HG03175 (cell line): Measurements from ENCODE around the gene LHPP.
"Not testable (repeated sequence)": the region's sequence is repeated elsewhere in the genome, so short reads cannot be mapped to it uniquely, and the experiment has no call there.

Experiments used
- ATAC-seq: cut with Tn5 transposase; IDR thresholded peaks from one replicate; pipeline ENCODE4 v1.9.1; 2021; ENCODE audit warnings: mild to moderate bottlenecking, moderate library complexity; ENCODE audit not compliant: unreplicated experiment

The LHPP gene

DNA sequence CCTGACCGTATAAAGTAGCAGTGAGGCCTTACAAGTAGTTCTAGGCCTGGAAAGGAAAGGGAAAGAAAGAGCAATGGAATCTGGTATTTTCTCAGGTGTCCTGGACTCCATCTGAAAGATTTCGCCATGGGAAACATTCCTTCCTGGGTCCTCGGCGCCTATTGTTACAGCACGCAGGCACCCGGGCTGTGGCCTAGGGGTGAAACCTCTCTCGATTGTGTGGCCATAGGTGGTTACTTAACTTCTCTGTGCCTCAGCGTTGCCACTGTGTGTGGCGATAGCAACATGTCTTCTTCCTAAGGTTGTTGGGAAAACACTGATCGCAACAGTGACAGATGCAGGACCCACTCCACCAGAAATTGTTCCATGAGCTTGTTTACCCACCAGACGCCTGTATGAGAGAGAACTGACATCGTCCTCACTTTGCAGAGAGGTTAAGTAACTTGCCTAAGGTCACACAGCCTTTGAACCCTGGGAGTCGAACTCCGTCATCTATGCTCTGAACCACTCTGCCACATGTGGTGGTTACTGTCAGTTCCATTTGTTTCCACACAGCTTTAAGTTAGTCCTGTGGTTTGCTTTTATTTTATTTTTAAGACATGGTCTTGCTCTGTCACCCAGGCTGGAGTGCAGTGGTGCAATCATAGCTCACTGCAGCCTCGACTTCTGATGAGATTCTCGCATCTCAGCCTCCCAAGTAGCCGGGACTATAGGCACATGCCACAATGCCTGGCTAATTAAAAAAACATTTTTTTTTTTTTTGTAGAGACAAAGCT, 73.4 kb downstream of the LHPP start:
- ATAC-seq, result no peak

DNA sequence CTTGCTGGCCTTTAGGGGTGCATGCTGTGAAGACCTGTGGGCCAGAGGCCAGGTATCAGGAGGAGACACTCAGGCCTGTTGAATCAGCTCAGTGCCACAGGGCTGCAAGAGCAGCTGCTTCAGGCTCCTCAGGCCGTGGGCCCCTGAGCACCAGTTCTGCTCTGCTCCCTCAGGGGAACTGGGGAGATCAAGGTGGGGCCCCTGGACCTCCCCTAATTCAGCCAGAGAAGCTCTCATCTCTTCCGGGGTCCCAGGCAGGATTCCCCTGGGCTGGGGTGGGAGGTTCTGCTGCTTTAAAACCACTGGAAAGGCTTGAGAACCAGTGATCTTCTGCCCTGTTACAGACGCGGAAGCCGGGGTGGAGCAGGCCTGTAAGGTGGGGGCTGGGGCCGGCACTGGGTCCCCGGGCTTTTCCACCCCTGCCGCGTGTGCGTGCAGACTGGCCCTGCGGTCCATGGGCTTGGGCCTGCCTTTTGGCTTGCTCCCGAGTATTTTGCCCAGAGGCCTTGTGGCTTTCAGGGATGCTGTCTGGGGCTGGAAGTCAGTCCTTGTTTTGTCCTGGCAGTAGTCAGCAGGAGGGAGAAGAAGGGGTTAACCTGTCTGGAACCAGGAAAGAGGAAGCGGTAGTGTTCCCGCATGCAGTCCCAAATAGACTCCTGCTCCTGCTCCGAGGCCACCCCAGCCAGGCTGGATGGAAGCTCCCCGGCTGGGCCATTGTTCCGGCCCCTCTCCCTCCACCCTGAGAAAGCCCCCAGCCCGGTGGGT, 74.3 kb downstream of the LHPP start:
- ATAC-seq, result no peak

DNA sequence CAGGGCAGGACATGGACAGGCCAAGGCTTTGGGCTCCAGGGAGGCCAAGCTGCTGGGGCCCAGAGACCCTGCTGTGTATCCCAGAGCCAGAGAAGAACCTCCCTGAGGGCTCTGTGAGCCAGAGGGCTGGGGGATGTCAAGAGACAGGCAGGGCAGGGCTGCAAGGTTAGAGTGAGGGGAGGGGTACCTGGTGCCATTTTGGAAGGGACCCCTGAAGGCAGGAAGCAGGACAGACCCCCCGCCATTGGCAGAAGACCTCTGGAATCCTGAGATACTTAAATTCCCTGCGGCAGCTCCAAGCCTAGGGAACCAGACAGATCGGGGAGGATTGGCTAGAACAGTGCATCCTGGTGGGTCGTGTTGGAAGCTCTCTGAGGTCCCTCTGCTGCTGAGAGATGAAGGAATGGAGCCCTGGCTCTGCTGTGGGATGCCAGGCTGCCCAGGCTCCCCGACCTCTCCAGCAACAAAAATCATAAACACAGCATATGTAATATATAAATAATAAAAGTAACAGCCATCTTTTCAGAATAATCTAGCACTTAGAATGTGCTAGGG, 75.0 kb downstream of the LHPP start:
- no peak for ATAC-seq

DNA sequence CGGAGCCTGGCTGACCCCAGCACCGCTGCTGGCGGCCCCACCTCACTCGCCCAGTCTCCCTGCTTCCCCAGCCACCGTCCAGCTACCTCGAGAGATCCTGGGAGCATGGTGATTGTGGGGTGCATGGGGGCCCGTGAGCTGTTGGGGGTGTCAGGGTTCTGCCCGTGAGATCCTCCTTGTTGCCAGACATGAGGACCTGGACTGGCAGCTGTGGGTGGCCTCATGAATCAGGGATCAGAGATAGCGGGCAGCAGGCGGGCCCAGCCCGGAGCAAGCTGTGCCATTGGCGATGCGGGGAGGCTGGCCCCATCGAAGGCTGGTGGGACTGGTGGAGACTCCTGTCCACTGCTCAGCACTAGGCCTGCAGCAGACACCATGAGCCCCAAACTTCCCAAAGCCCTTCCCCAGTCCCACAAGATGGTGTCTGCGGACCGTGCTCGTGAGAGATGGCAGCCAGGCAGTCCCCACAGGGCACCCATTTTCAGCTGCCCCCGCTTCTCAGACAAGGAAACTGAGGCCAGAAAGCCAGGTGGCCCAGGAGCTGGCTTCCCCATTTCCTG, 75.6 kb downstream of the LHPP start:
- ATAC-seq, result no peak

DNA sequence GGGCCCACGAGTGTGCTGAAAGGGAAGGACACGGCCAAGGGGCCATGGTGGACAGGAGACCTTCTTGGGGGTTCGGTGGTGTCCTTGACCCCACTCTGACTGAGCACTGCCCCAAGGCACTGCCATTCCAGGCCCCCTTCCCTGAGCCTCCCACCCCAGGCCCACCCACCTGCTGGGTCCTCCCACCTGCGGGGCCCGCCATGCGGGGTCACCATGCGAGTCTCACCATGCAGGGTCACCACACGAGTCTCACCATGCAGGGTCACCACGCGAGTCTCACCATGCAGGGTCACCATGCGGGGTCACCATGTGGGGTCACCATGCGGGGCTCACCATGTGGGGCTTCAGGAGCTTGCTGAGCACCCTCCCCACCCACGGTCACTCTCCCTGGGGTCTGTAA, 76.3 kb downstream of the LHPP start:
- ATAC-seq, result no peak

DNA sequence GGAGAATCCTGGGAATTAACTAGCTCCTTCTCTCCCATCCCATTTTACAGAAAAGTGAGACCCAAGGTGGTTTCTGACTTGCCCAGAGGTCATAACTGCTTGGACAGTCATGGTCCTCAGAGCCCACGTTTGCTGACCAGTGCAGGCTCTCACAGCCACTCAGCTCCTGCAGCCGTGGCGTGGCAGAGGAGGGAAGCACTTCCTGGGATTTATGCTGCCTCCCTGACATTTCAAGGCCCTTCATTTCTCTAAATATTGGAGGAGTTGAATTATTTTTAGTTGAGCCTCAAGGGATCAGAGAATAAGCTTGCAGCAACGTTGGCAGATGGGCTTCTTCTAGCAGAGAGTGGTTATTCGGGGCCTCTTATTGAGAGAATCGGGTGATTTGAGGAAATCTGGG, 77.1 kb downstream of the LHPP start:
- no peak for ATAC-seq

DNA sequence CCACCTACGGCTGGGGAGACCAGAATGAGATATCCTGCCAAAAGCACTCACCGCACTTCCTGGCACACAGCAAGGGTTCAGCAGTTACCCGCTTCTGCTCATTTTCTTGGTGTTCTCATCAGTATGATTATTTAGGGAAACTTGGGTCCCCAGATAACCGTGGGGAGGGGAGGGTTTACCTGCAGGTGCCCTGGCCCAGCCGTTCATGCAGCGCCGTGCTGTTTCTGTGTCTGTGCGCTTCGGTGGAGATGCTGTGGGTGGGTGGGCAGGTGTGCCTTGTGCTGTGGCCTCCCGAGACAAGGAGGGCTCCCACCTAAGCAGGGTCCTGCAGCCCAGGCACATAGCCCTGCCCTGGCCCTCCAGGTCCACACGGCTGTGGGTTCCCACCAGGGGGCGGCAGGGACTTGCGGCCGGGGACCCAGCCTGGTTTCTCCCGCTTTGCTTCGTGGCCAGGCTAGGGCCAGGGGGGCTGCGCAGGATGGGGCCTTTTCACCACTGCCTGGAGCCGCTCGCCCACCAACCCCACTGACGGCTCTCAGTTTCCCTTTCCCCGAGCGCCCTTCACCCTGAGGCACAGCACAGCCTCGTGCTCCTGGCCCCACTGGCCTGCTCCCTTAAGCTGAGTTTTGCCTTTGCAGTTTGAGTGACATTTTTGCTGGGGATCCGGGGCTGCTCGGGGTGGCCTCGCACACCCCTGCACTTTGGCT, 78.5 kb downstream of the LHPP start:
- ATAC-seq, result peak; percentile 55

DNA sequence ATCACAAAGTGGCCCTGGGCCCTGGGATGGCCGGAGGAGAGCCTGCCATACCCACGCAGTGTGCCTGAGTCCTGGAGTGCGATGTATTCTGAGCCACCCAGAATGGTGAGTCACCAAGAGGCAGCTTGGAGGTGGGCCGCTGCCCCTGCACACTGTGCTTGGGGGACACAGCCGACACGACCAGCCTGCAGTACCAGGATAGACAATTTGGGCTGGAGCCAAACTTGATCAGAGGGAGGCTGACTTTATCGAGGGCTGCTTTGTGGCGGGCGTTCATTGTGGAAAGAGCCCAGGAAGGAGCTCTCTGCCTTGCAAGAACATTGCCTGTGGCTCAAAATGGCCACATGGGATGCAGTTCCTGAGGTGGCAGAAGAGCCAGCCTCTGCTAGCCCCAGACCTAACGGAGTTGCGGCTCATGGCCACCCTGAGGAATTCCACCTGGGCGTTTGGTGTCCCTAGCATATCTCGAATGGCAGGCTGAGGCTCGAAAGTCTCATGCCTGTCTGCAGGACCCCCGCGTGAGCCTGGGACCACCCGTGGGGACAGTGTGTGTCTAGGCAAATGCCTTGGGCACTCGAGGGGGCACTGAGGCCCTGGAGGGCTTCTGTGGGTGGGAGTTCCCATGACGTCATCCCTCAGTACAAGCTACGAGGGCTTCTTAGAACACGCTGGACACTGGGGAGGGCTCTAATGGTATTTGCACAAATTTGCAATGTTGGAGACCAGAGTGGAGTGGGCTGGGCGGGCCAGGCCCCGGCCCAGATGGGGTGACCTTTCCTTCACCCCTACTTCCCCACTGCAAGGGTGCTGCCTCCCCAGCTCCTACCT, 79.7 kb downstream of the LHPP start:
- no peak for ATAC-seq

DNA sequence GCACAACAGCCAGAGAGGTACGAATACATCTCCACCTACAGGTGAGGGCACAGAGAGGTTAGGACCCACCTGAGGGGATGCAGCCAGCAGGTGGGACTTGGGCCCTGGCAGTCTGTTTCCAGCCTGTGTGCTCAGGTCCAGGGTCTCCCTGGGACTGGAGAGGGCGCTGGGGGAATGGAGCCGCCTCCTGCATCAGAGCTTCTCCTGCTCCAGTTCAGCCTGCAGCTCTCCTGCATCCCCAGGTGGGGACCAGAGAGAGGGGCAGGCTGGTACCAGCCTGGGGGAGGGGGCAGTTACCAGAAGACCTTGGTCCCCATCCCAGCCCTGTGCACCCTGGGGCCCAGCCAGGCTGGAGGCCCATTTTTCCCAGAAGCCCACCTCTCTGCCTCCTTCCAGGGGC, 80.7 kb downstream of the LHPP start:
- no peak for ATAC-seq

DNA sequence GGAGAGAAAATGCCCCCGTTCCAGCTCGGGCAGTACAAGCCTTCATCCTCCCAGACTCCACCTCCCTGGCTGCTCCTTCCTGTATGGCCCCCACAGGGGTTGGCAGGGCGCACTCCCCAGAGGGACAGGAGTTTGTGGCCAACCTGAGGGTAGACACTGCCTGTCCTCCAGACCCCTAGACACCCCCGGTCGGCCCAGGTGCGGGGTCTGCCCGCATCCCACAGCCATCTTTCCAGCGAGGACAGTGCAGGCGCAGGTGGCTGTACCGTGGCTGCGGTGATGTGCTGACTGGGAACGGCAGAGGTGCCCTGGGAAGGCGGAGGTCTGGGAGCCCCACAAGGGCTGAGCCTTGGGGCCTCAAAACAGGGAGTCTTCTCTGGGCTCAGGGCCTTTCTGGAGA, 81.5 kb downstream of the LHPP start:
- ATAC-seq, result no peak

DNA sequence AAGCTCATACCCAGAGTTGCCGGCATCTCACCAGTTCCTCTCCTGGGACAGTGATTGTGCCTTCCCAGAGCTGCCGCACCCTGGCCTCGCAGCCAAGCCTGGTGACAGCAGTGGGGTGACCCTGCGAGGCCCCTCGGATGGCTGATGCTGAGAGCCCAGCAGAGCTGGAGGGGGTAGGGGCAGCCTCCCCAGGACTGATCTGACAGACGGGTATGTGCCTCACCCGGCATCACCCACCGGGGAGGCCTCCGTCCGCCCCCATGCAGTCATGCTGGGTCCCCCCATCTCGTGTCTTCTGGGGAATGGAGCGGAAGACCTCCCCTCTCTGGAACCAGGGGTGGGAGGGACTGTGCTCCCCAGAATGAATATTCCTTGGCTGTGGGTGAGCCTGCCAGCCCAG, 82.3 kb downstream of the LHPP start:
- no peak for ATAC-seq

DNA sequence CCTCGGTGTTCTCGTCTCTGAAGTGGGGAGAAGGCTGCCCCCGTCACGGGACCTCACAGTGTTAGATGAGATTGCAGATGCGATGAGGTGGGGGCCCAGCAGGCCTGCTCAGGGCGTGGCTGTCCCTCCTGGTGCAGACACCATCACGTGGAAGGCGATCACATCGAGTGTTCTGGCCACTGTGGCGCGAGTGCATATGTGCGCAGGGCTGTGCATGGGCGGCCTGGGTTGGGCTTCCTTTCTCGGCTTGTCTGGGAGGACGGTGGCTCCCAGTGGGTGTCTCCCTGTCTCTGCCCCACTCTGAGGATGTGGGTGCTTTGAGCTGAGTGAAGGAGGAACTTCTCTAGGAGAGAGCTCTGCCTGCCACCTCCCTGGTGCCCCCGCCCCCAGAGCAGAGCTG, 83.1 kb downstream of the LHPP start:
- ATAC-seq, result no peak

DNA sequence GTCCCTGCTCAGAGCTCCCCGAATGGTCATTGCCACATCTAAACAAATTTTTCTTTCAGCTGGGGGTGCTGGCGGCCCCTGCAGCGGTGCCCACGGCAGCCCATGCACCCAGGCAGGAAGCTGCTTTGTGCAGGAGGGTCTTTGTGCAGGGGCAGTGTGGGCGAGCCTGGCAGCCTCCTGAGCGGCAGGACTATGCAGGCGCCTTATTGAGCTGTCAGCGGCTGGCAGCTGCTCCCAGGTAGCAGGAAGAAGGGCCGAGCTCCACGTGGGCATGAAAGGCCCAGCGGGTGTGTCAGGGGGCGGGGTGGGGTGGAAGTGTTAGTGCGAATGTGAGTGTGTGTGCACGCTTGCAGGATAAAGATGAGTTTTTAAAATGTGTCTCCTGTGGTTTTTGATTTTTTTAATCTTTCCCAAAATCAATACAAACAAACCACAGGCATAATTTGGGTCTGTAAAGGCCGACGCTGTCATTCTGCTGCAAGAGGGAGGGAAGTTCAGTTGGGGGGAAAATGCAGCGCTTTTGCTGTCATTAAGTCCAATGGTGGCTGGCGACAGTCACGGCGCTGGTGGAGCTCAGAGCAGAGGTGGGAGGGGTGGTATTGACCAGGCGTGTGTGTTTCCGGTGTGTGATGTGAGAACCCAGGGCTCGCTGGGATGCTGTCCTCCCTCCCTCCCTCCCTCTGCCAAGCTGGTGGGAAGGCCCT, 83.9 kb downstream of the LHPP start:
- ATAC-seq, result no peak

DNA sequence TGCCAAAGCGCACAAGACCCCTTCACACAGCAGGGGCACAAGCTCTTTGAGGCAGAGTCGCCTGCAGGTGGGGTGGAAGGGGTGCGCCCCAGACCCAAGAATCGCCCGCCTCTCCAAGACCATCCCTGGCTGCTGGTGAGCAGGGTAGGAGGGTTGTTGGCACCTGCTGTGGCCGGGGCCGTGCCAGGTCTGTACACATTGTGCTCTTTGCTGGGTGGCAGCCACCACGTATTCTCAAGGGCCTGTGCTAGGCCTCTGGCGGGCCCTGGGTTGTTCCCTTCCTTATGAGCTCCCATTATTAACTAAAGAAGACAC, 84.4 kb downstream of the LHPP start:
- ATAC-seq, result no peak

DNA sequence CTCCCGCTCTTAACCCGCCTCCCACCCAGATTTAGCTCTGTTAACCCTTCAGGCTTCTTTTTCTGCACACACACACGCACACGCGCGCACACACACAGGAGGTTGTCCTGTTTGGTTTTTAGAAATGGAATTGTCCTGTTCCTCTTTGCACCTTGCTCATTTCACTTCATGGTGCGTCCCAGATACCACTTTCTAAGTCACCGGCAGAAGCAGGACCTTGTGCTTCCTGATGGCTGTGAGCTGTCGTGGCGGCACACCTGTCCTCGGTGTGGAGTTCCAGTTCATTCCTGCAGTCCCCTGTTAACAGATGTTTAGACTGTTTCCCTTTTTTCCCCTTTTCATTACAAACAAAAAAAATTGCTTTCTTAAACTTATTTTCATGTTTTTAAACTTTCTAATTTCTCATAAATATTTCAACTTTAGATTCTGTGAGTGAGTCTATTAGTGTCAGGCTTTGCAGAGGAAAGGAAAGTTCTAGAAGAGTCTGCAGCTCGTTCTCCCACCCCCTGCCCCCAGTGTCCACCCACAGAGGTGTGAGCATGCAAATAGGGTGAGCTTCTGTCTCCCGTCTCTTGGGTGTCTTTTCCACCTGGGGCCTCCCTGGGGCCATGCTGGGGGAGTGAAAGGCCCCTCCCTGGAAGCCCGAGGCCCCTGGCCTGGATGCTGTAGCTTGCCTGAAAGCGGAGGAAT, 85.5 kb downstream of the LHPP start:
- ATAC-seq, result no peak

DNA sequence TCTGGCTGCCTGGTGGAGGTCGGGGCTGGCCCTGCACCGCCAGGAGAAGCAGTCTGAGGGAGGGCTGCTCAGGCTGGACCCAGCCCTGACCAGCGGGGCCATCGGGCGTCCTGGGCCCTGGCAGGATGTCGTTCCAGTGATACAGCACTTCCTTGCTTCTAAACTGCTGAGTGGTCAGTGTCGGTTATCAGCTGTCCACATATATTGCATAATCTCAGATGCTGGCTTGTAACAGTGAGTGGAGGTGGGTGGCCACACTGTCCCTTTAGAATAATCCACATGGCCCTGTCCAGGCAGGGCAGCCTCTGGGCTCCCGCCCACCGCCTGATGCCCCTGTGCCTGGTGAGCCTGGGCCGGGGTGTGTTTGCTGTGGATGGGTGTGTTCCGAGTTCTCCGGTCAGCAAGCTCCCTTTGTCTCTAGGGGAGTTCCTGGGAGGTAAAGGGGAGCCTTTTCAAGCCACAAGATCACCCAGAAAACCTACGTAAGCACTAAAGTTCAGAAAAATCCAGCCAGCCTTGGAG, 86.1 kb downstream of the LHPP start:
- no peak for ATAC-seq

DNA sequence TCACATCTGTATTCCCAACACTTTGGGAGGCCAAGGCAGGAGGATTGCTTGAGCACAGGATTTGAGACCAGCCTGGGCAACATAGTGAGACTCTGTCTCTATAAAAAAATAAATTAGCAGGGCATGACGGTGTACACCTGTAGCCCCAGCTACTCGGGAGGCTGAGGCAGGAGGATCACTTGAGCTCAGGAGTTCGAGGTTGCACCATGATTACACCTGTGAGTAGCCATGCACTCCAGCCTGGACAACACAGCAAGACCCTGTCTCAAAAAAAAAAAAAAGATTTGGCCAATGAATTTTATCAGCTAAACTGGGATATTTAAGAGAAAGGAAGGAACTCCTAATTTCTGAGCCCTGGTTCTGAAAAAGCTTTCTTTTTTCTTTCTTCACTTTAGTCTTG, 87.5 kb downstream of the LHPP start:
- ATAC-seq, result not testable (repeated sequence)

DNA sequence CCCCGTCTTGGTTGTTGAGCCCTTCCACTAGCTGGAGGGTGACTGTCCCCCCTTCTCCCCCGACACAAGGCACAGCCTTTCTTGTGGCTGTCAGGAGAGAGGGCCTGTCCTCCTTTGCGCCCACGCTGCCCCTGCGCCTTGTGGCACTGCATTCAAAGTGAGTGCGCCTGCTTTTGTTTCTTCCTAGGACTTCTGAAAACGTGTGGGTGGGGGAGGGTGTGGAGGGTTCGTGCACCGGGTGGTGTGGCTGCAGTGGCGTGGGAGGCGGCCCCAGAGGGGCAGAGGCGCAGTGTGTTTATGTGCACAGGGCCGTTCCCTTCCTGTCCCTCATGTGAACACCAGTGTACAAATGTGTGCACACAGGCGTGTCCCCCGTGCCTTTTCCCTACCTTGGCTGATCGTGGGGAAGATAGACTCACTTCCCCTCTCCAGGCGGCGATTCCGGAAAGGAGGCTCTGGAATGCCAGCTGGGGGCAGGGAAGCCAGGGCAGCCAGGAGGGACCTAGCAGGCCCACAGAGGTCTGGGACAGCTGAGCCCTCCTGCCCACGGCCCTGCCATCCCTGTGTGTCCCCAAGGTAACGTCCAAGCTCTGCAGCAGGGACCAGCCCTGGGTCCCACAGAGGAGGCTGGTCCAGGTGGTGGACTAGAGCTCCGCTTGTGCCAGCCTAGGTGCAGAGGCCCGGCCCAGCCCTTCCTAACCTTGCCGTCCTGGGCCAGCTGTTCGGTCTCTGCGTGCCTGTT, 88.8 kb downstream of the LHPP start:
- no peak for ATAC-seq
